MM.1S (cell line): ENCODE results near the gene LDLRAD4.

ENCODE experiments used
- DNase-seq: peaks from one replicate; pipeline ENCODE4 v3.0.0-alpha.2; 2015
- H2AFZ ChIP-seq: fragments of 300-600 bp; sonication (generic); 2 replicates; pipeline ENCODE4 v1.6.0; 2016; ENCODE audit warnings: antibody characterized with exemption, low read length
- H3F3A ChIP-seq: fragments of 300-600 bp; sonication (generic); 2 replicates; pipeline ENCODE4 v1.6.1; 2016; ENCODE audit warnings: mild to moderate bottlenecking, antibody characterized with exemption, low read length, moderate library complexity, mixed read lengths; ENCODE audit not compliant: insufficient read depth
- H3K27ac ChIP-seq: fragments of 300-600 bp; sonication (generic); 2 replicates; pipeline ENCODE4 v1.5.1; 2016; ENCODE audit warnings: mild to moderate bottlenecking, low read length
- H3K27me3 ChIP-seq: fragments of 300-600 bp; sonication (generic); replicated peaks from 2 replicates; pipeline ENCODE4 v1.6.0; 2016; ENCODE audit warnings: low read length; ENCODE audit not compliant: insufficient read depth
- H3K36me3 ChIP-seq: fragments of 300-600 bp; sonication (generic); replicated peaks from 2 replicates; pipeline ENCODE4 v1.6.1; 2016; ENCODE audit warnings: mild to moderate bottlenecking, low read length, mixed read lengths; ENCODE audit not compliant: insufficient read depth
- H3K4me1 ChIP-seq: fragments of 300-600 bp; sonication (generic); 2 replicates; pipeline ENCODE4 v1.6.1; 2016; ENCODE audit warnings: low read length, mixed read lengths
- H3K4me2 ChIP-seq: fragments of 300-600 bp; sonication (generic); 2 replicates; pipeline ENCODE4 v1.6.0; 2016; ENCODE audit warnings: low read depth, low read length
- H3K4me3 ChIP-seq: fragments of 300-600 bp; sonication (generic); 2 replicates; pipeline ENCODE4 v1.5.1; 2016; ENCODE audit warnings: low read length, mixed read lengths
- H3K79me2 ChIP-seq: fragments of 300-600 bp; sonication (generic); 2 replicates; pipeline ENCODE4 v1.6.1; 2016; ENCODE audit warnings: mixed run types, low read length, mixed read lengths
- H3K9ac ChIP-seq: fragments of 300-600 bp; sonication (generic); 2 replicates; pipeline ENCODE4 v1.6.1; 2016; ENCODE audit warnings: low read length, mixed read lengths
- H3K9me2 ChIP-seq: fragments of 300-600 bp; sonication (generic); replicated peaks from 2 replicates; pipeline ENCODE4 v1.6.1; 2016; ENCODE audit warnings: mild to moderate bottlenecking, low read length, mixed read lengths; ENCODE audit not compliant: insufficient read depth
- H3K9me3 ChIP-seq: fragments of 300-600 bp; sonication (generic); replicated peaks from 2 replicates; pipeline ENCODE4 v1.6.1; 2016; ENCODE audit warnings: mild to moderate bottlenecking, low read length, mixed read lengths; ENCODE audit not compliant: insufficient read depth
- H4K20me1 ChIP-seq: fragments of 300-600 bp; sonication (generic); 2 replicates; pipeline ENCODE4 v1.6.1; 2016; ENCODE audit warnings: mild to moderate bottlenecking, low read length, moderate library complexity, mixed read lengths; ENCODE audit not compliant: insufficient read depth
- EZH2 ChIP-seq: fragments of 300-600 bp; sonication (generic); optimal IDR thresholded peaks from 2 replicates; pipeline ENCODE3; 2017; ENCODE audit warnings: low read depth, mild to moderate bottlenecking, antibody characterized with exemption, low read length, mixed read lengths
- EZH2phosphoT487 ChIP-seq: fragments of 300-600 bp; sonication (generic); IDR thresholded peaks from 2 replicates; pipeline ENCODE4 v1.6.1; 2018; ENCODE audit warnings: antibody characterized with exemption, low read length
- TF ChIP-seq, protein P1 (sequence below): fragments of 300-600 bp; sonication (generic); IDR thresholded peaks from 2 replicates; pipeline ENCODE4 v1.5.1; 2016; ENCODE audit warnings: antibody characterized with exemption, low read length, mixed read lengths

LDLRAD4 gene

DNA sequence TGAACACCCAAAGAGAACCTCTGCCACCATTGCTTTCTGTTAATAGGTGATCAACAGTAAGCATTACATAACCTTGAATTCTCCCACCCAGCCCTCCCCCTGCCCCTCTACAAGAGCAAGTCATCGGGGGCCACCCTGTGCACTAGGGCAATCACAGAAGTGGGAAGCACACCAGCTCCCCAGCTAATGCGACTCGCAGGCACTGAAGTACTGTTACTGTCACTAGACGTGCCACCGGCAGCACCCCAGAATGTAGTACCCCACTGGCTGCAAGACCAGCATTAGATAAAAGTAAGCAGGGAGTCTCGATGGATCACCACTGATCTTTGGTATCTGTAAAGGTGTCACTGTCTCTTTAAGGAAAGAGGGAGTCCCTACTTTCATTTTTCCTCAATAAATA is 340.2 kb downstream of the LDLRAD4 start:
- no peaks in the 10 kb centered on the region for H3F3A ChIP-seq
- TF ChIP-seq EZH2: no peak
- TF ChIP-seq EZH2phosphoT487: no peak
- TF ChIP-seq, protein P1, sequence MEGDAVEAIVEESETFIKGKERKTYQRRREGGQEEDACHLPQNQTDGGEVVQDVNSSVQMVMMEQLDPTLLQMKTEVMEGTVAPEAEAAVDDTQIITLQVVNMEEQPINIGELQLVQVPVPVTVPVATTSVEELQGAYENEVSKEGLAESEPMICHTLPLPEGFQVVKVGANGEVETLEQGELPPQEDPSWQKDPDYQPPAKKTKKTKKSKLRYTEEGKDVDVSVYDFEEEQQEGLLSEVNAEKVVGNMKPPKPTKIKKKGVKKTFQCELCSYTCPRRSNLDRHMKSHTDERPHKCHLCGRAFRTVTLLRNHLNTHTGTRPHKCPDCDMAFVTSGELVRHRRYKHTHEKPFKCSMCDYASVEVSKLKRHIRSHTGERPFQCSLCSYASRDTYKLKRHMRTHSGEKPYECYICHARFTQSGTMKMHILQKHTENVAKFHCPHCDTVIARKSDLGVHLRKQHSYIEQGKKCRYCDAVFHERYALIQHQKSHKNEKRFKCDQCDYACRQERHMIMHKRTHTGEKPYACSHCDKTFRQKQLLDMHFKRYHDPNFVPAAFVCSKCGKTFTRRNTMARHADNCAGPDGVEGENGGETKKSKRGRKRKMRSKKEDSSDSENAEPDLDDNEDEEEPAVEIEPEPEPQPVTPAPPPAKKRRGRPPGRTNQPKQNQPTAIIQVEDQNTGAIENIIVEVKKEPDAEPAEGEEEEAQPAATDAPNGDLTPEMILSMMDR: no peak
- H3K27ac ChIP-seq: no peak overlapping the region
- DNase-seq: no peak
- H3K9me3 ChIP-seq: no peaks in the 10 kb centered on the region
- no peaks in the 10 kb centered on the region for H3K9me2 ChIP-seq
- H3K4me1 ChIP-seq: no peaks in the 10 kb centered on the region
- no peak overlapping the region for H3K4me2 ChIP-seq
- H3K4me3 ChIP-seq: no peak overlapping the region
- no peaks in the 10 kb centered on the region for H3K79me2 ChIP-seq
- no peaks in the 10 kb centered on the region for H3K27me3 ChIP-seq
- no peaks in the 10 kb centered on the region for H4K20me1 ChIP-seq
- no peaks in the 10 kb centered on the region for H3K36me3 ChIP-seq
- H2AFZ ChIP-seq: no peak overlapping the region
- H3K9ac ChIP-seq: no peak overlapping the region

DNA sequence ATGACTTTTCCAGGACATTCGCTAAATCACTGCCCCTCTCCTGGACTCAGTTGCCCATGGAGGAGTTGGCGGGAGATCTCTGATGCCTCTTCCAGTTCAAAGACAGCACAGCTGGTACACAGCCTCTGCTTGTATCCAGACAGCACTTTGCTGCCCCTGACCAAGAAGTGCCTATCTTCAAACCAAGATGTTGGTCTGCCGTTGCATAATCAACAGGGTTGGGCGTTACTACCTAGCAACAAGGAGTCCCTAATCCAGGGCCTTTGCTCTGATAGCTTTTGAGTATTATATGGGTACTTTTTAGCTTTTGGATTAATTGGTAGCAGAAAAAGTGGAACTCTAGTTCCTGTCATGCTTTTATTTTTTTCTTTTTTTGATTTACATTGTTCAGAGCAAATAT is 341.2 kb downstream of the LDLRAD4 start:
- no peak overlapping the region for H3K4me2 ChIP-seq
- DNase-seq: no peak

DNA sequence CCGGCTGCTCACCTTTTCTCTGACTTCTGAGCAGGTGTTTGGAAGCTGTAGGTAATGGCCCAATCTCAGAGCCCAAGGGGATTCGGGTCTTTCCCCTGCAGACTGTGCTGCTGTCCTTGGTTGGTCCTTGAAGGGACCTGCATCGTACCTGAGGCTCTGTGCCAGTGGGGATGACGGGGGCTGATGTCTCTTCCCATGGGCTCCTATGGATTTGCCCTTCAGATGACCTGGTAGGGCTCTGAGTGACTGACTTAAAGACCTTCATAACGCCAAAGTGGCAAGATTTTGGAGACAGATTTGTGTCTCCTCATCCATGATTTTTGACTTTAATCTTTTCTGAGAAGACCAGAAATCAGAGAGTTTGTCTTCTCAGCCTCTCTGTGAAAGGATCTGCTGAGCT is 341.7 kb downstream of the LDLRAD4 start:
- DNase-seq: no peak
- Histone ChIP-seq H3K9me2 (no peaks in the 10 kb centered on the region), H2AFZ (no peak overlapping the region), H3K79me2 (no peaks in the 10 kb centered on the region), H3K4me2 (no peak overlapping the region), H3K4me1 (no peaks in the 10 kb centered on the region), H3K4me3 (no peak overlapping the region), H3K27ac (no peak overlapping the region), H3K9me3 (no peaks in the 10 kb centered on the region), H3K27me3 (no peaks in the 10 kb centered on the region), H3K36me3 (no peaks in the 10 kb centered on the region), H3F3A (no peaks in the 10 kb centered on the region), H3K9ac (no peak overlapping the region), H4K20me1 (no peaks in the 10 kb centered on the region)
- TF ChIP-seq EZH2phosphoT487: no peak
- TF ChIP-seq, protein P1: no peak
- TF ChIP-seq EZH2: no peak

More for the DNA sequence above, 341.2 kb downstream of the LDLRAD4 start:
- Histone ChIP-seq H3K79me2 (no peaks in the 10 kb centered on the region), H3K9me2 (no peaks in the 10 kb centered on the region), H3K27me3 (no peaks in the 10 kb centered on the region), H3F3A (no peaks in the 10 kb centered on the region), H3K9me3 (no peaks in the 10 kb centered on the region), H4K20me1 (no peaks in the 10 kb centered on the region), H2AFZ (no peak overlapping the region), H3K27ac (no peak overlapping the region), H3K36me3 (no peaks in the 10 kb centered on the region), H3K4me1 (no peaks in the 10 kb centered on the region), H3K9ac (no peak overlapping the region), H3K4me3 (no peak overlapping the region)
- TF ChIP-seq EZH2phosphoT487: no peak
- TF ChIP-seq, protein P1: no peak
- TF ChIP-seq EZH2: no peak
